Breast epithelium (tissue), 4 donors: Measurements from ENCODE around the gene EPHA4. TPM values are rescaled to one million over a fixed set of nuclear protein-coding genes. Genes with fewer than 3 reads are reported as not detected.

Source experiments
- DNase-seq, 2 donors: peaks; one replicate each; pipeline ENCODE4 v3.0.0-alpha.2; 2019; ENCODE audit warnings: low spot score in 2 of 2
- H3K27ac ChIP-seq, 2 donors: fragments of 200-600 bp; sonication (generic) in 1 of 2; one replicate each; pipeline ENCODE4 v1.5.1; 2016 to 2019; ENCODE audit warnings: mild to moderate bottlenecking in 1 of 2
- H3K27me3 ChIP-seq, 2 donors: fragments of 200-600 bp; sonication (generic) in 1 of 2; one replicate each; pipeline versions ENCODE4 v1.5.1 to v1.6.0; 2017 to 2019; ENCODE audit warnings: control low read depth in 1 of 2, mild to moderate bottlenecking in 1 of 2
- H3K36me3 ChIP-seq: fragments of 200-600 bp; one replicate; pipeline ENCODE4 v1.5.1; 2019
- H3K4me1 ChIP-seq, 2 donors: fragments of 200-600 bp; sonication (generic); one replicate each; pipeline ENCODE4 v1.5.1; 2016 to 2019; ENCODE audit warnings: control low read depth in 1 of 2
- H3K4me3 ChIP-seq, 3 donors: fragments of 200-600 bp; sonication (generic); 1 replicate in 2 of 3; 2 replicates in 1 of 3; pipeline ENCODE4 v1.5.1; 2016 to 2019; ENCODE audit warnings: mild to moderate bottlenecking in 3 of 3, moderate library complexity in 2 of 3
- H3K9me3 ChIP-seq, 2 donors: fragments of 200-600 bp; sonication (generic) in 1 of 2; one replicate each; pipeline ENCODE4 v1.5.1; 2016 to 2019; ENCODE audit warnings: control low read depth in 1 of 2
- CTCF ChIP-seq, 3 donors: fragments of 450-650 bp; IDR thresholded peaks; one replicate each; pipeline ENCODE4 v1.5.1; 2016 to 2017; ENCODE audit warnings: antibody characterized with exemption in 3 of 3, mild to moderate bottlenecking in 3 of 3, moderate library complexity in 3 of 3
- POLR2A ChIP-seq: fragments of 450-650 bp; IDR thresholded peaks from one replicate; pipeline ENCODE4 v1.6.1; 2016; ENCODE audit warnings: antibody characterized with exemption, mild to moderate bottlenecking, moderate library complexity
- POLR2AphosphoS5 ChIP-seq, 3 donors: sonication (generic); formaldehyde crosslinking; IDR thresholded peaks; one replicate each; pipeline ENCODE4 v1.6.1; 2017; ENCODE audit warnings: antibody characterized with exemption in 3 of 3
- intact Hi-C: fragments of 100-400 bp; cut with DNase I; formaldehyde crosslinking; loops from one replicate; pipeline ENCODE4 v1.15.1; 2023; ENCODE audit warnings: low total_unique reads
- total RNA-seq, 3 donors: library from RNA; depleted of rRNA; stranded (reverse); fragments of >200 nt; gene quantifications; one replicate each; pipeline ENCODE4 v1.1.0, GENCODE V29; 2016

EPHA4 gene
- total RNA-seq, 3 donors from 2014 or later, result 12.8 to 44.2 (median 18.6) TPM

GRCh38 chr2:221377597-221377996, 194.5 kb downstream of the EPHA4 start:
- TF ChIP-seq CTCF (IDR thresholded peaks at IDR 0.05) (no peak), POLR2AphosphoS5 (IDR thresholded peaks at IDR 0.05) (no peak), POLR2A (no peak)
- intact Hi-C loops, result loop anchor here (10.0 kb wide), 1 partner anchor 1477 kb away; no protein-coding TSS in a partner anchor

GRCh38 chr2:221377066-221377465, 195.0 kb downstream of the EPHA4 start:
- Histone ChIP-seq H3K27me3 (no peaks in the 10 kb centered on the region), H3K36me3 (no peaks in the 10 kb centered on the region), H3K4me1 (no peaks in the 10 kb centered on the region), H3K9me3 (no peaks in the 10 kb centered on the region), H3K27ac (no peak overlapping the region), H3K4me3 (no peak overlapping the region)
- intact Hi-C loops, result loop anchor here (10.0 kb wide), 1 partner anchor 1478 kb away; no protein-coding TSS in a partner anchor
- DNase-seq, result no peak
- TF ChIP-seq POLR2A (no peak), POLR2AphosphoS5 (IDR thresholded peaks at IDR 0.05) (no peak), CTCF (IDR thresholded peaks at IDR 0.05) (no peak)

More at GRCh38 chr2:221377597-221377996, 194.5 kb downstream of the EPHA4 start:
- Histone ChIP-seq H3K9me3 (no peaks in the 10 kb centered on the region), H3K4me1 (no peaks in the 10 kb centered on the region), H3K27ac (no peak overlapping the region), H3K27me3 (no peaks in the 10 kb centered on the region), H3K4me3 (no peak overlapping the region), H3K36me3 (no peaks in the 10 kb centered on the region)
- DNase-seq, result no peak

GRCh38 chr2:221374234-221374633, 197.9 kb downstream of the EPHA4 start:
- Histone ChIP-seq H3K9me3 (no peaks in the 10 kb centered on the region), H3K4me3 (no peak overlapping the region), H3K4me1 (no peaks in the 10 kb centered on the region), H3K27ac (no peak overlapping the region), H3K36me3 (no peaks in the 10 kb centered on the region), H3K27me3 (no peaks in the 10 kb centered on the region)
- DNase-seq, result no peak
- intact Hi-C loops, result loop anchor here (2.0 to 10.0 kb wide), 2 partner anchors 21 to 1481 kb away; no protein-coding TSS in a partner anchor
- TF ChIP-seq POLR2AphosphoS5 (IDR thresholded peaks at IDR 0.05) (no peak), POLR2A (no peak), CTCF (IDR thresholded peaks at IDR 0.05) (no peak)

GRCh38 chr2:221372907-221373306, 199.2 kb downstream of the EPHA4 start:
- no peak for DNase-seq
- Histone ChIP-seq H3K4me3 (no peak overlapping the region), H3K4me1 (no peaks in the 10 kb centered on the region), H3K9me3 (no peaks in the 10 kb centered on the region), H3K36me3 (no peaks in the 10 kb centered on the region), H3K27me3 (no peaks in the 10 kb centered on the region), H3K27ac (no peak overlapping the region)
- intact Hi-C loops, result loop anchor here (10.0 kb wide), 1 partner anchor 1482 kb away; no protein-coding TSS in a partner anchor
- TF ChIP-seq POLR2A, result no peak
- no peak for TF ChIP-seq CTCF (IDR thresholded peaks at IDR 0.05)
- no peak for TF ChIP-seq POLR2AphosphoS5 (IDR thresholded peaks at IDR 0.05)

- H3K36me3 ChIP-seq, result no peaks in the 10 kb centered on the region
- intact Hi-C loops, result loop anchor here (10.0 kb wide), 1 partner anchor 1482 kb away; no protein-coding TSS in a partner anchor
- no peak overlapping the region for H3K27ac ChIP-seq
- H3K4me1 ChIP-seq, result no peaks in the 10 kb centered on the region
- no peak for TF ChIP-seq POLR2AphosphoS5 (IDR thresholded peaks at IDR 0.05)
- no peak for TF ChIP-seq CTCF (IDR thresholded peaks at IDR 0.05)
- TF ChIP-seq POLR2A, result no peak
- H3K4me3 ChIP-seq, result no peak overlapping the region
- no peak for DNase-seq
- no peaks in the 10 kb centered on the region for H3K27me3 ChIP-seq
- no peaks in the 10 kb centered on the region for H3K9me3 ChIP-seq
These were observed 199.8 kb downstream of the EPHA4 start for GRCh38 chr2:221372159-221372884.
